ENCODE measurements around the gene SMIM36.

- TF ChIP-seq, protein P1, sequence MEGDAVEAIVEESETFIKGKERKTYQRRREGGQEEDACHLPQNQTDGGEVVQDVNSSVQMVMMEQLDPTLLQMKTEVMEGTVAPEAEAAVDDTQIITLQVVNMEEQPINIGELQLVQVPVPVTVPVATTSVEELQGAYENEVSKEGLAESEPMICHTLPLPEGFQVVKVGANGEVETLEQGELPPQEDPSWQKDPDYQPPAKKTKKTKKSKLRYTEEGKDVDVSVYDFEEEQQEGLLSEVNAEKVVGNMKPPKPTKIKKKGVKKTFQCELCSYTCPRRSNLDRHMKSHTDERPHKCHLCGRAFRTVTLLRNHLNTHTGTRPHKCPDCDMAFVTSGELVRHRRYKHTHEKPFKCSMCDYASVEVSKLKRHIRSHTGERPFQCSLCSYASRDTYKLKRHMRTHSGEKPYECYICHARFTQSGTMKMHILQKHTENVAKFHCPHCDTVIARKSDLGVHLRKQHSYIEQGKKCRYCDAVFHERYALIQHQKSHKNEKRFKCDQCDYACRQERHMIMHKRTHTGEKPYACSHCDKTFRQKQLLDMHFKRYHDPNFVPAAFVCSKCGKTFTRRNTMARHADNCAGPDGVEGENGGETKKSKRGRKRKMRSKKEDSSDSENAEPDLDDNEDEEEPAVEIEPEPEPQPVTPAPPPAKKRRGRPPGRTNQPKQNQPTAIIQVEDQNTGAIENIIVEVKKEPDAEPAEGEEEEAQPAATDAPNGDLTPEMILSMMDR (IDR thresholded peaks at IDR 0.05) = no peak
- TF ChIP-seq POLR2A (IDR thresholded peaks at IDR 0.05; ENCODE audit: low read depth) (no peak), POLR2AphosphoS5 (IDR thresholded peaks at IDR 0.05) (peak in 1 of 2 donors; percentile 20), EP300 (IDR thresholded peaks at IDR 0.05) (no peak)
These were observed 84.2 kb downstream of the SMIM36 start for GRCh38 chr17:55426851-55427586.
